ENCODE results near the gene SYTL5.

DNA sequence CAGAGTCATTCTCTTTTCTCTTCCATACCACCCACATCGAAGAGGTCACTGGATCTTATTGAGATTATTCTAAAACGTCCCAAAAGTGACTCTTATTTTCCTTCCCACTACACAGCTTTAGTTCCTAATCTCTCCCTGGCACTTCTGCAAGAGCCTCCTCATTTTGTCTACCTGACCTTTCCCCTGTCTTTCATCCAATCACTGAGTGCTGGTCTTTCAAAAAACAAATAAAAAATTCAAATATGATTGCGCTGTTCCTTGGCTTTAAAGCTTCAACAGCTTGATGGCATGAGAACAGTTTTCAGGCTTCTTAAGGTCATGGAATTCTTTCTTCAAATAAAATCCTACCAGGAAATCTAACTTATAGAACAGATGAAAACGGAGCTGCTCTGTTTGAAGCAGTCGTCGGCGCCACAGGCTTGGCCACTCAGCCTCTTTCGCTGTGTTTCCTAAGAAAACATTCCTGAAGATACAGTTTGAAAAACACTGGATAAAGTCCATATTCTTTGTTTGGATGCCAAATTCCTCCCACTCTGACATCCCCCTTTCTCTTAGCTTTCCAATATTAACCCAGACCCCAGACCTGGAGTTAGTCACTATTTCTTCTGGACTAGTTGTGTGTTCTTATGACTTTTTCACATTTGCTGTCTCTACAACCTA is 12.5 kb downstream of the SYTL5 start:
- TF ChIP-seq CTCF (conservative IDR thresholded peaks at IDR 0.05 in 1 of 2, IDR thresholded peaks at IDR 0.05 in 1 of 2; ENCODE audit: extremely low read depth in 1 of 2, insufficient read depth in 1 of 2, low read depth in 1 of 2, low read length in 2 of 2) (no peak), EZH2 (IDR thresholded peaks at IDR 0.05; ENCODE audit: borderline replicate concordance, low read length) (no peak)

Measured in mammary epithelial cell (primary cell).